A673 (cell line): Measurements from ENCODE around the gene THBS1. TPM values are rescaled to one million over a fixed set of nuclear protein-coding genes. Genes with fewer than 3 reads are reported as not detected.

ENCODE experiments used
- BruUV-seq: library from RNA; stranded (reverse); fragments of 400-500 nt; replicated peaks from 2 replicates; lab custom pipeline; 2021; lab: Mats Ljungman, UMichigan
- CTCF ChIA-PET: fragments of 300-600 bp; sonication (Branson Sonifier 250); formaldehyde crosslinking; loops from one replicate; lab custom pipeline; 2022; ENCODE audit warnings: antibody characterized with exemption; lab: Charles Lee
- POLR2A ChIA-PET: fragments of 300-600 bp; sonication (Branson Sonifier 250); formaldehyde crosslinking; loops from one replicate; lab custom pipeline; 2022; ENCODE audit warnings: antibody characterized with exemption; ENCODE audit not compliant: low non-redundant PET; lab: Charles Lee
- DNase-seq: peaks from one replicate; pipeline ENCODE4 v3.0.0-alpha.2; 2015; ENCODE audit warnings: low spot score
- H3K27ac ChIP-seq: fragments of 200-600 bp; sonication (generic); 2 replicates; pipeline ENCODE4 v1.5.1; 2016; ENCODE audit warnings: mixed run types, low read depth, mild to moderate bottlenecking, mixed read lengths, antibody characterized with exemption, low read length; ENCODE audit not compliant: poor library complexity, severe bottlenecking
- H3K27me3 ChIP-seq: fragments of 200-600 bp; sonication (generic); replicated peaks from 2 replicates; pipeline ENCODE4 v1.6.1; 2017; ENCODE audit warnings: mixed run types, low read depth, mild to moderate bottlenecking, mixed read lengths, antibody characterized with exemption, low read length; ENCODE audit not compliant: insufficient read depth, poor library complexity
- H3K36me3 ChIP-seq: fragments of 200-600 bp; sonication (generic); 2 replicates; pipeline ENCODE4 v1.6.1; 2016; ENCODE audit warnings: mixed run types, mild to moderate bottlenecking, mixed read lengths, antibody characterized with exemption, low read length; ENCODE audit not compliant: insufficient read depth, poor library complexity, severe bottlenecking
- H3K4me1 ChIP-seq: fragments of 200-600 bp; sonication (generic); 2 replicates; pipeline ENCODE4 v1.6.1; 2017; ENCODE audit warnings: mixed run types, mild to moderate bottlenecking, mixed read lengths, antibody characterized with exemption, low read length; ENCODE audit not compliant: insufficient read depth, poor library complexity, severe bottlenecking
- H3K4me3 ChIP-seq: fragments of 200-600 bp; sonication (generic); 2 replicates; pipeline ENCODE4 v1.5.1; 2016; ENCODE audit warnings: low read depth, mixed run types, mild to moderate bottlenecking, mixed read lengths, low read length; ENCODE audit not compliant: poor library complexity, severe bottlenecking
- H3K9me3 ChIP-seq: fragments of 200-600 bp; sonication (generic); 2 replicates; pipeline ENCODE4 v1.6.1; 2016; ENCODE audit warnings: mixed run types, low read depth, mild to moderate bottlenecking, mixed read lengths, antibody characterized with exemption, low read length; ENCODE audit not compliant: poor library complexity, severe bottlenecking
- EZH2 ChIP-seq: fragments of 200-600 bp; sonication (generic); IDR thresholded peaks from 2 replicates; pipeline ENCODE4 v1.6.1; 2017; ENCODE audit warnings: borderline replicate concordance, low read depth, mild to moderate bottlenecking, mixed read lengths, antibody characterized with exemption, low read length; ENCODE audit not compliant: poor library complexity, severe bottlenecking
- intact Hi-C: fragments of 100-400 bp; cut with micrococcal nuclease; formaldehyde crosslinking; loops from one replicate; pipeline ENCODE4 v1.10.0; 2022; ENCODE audit not compliant: unreplicated experiment
- total RNA-seq: library from RNA; stranded (reverse); gene quantifications from 2 replicates; pipeline ENCODE4 v1.2.3, GENCODE V29; 2021
- TF ChIP-seq, protein P1 (sequence below): fragments of 300-800, 200-600 bp; sonication (generic); conservative IDR thresholded peaks from 2 replicates; pipeline ENCODE4 v1.5.1; 2017; ENCODE audit warnings: low read depth, mild to moderate bottlenecking, antibody characterized with exemption, low read length, moderate library complexity, mixed read lengths

THBS1 gene
- total RNA-seq, 1 experiment from 2014 or later: 0.80 TPM

DNA sequence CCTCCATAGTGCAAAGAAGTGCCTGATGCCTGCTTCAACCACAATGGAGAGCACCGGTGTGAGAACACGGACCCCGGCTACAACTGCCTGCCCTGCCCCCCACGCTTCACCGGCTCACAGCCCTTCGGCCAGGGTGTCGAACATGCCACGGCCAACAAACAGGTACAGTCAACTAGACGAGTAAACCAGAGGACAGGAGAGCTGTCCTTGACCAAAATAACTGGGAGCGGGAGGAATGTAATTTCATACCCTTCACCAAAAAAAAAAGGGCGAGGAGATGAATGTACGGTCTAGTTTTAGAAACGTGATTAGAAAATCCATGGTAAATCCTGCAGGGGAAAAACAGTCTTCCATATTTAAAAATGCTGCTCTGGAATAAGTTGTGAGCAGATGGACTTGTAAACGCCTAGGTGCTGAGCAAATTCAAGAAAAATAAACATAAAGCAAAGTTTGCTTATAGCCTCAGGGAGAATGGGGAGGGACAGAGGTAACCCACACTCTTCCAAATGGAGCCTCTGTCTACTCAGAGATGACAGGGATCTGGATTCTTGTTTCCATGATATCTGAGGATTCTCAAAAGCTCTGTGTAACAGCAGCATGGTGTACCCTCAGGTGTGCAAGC, 8.4 kb downstream of the THBS1 start:
- Histone ChIP-seq H3K9me3 (no peaks in the 10 kb centered on the region), H3K27ac (no peak overlapping the region), H3K4me1 (no peaks in the 10 kb centered on the region), H3K4me3 (no peak overlapping the region), H3K36me3 (no peaks in the 10 kb centered on the region), H3K27me3 (peaks cover 6% of the 10 kb centered on the region)
- intact Hi-C loops: no loop called here
- no TSS peak for BruUV-seq
- ChIA-PET CTCF (no interaction called here), POLR2A (no interaction called here)
- TF ChIP-seq, protein P1, sequence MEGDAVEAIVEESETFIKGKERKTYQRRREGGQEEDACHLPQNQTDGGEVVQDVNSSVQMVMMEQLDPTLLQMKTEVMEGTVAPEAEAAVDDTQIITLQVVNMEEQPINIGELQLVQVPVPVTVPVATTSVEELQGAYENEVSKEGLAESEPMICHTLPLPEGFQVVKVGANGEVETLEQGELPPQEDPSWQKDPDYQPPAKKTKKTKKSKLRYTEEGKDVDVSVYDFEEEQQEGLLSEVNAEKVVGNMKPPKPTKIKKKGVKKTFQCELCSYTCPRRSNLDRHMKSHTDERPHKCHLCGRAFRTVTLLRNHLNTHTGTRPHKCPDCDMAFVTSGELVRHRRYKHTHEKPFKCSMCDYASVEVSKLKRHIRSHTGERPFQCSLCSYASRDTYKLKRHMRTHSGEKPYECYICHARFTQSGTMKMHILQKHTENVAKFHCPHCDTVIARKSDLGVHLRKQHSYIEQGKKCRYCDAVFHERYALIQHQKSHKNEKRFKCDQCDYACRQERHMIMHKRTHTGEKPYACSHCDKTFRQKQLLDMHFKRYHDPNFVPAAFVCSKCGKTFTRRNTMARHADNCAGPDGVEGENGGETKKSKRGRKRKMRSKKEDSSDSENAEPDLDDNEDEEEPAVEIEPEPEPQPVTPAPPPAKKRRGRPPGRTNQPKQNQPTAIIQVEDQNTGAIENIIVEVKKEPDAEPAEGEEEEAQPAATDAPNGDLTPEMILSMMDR: no peak
- TF ChIP-seq EZH2: no peak
- DNase-seq: no peak

DNA sequence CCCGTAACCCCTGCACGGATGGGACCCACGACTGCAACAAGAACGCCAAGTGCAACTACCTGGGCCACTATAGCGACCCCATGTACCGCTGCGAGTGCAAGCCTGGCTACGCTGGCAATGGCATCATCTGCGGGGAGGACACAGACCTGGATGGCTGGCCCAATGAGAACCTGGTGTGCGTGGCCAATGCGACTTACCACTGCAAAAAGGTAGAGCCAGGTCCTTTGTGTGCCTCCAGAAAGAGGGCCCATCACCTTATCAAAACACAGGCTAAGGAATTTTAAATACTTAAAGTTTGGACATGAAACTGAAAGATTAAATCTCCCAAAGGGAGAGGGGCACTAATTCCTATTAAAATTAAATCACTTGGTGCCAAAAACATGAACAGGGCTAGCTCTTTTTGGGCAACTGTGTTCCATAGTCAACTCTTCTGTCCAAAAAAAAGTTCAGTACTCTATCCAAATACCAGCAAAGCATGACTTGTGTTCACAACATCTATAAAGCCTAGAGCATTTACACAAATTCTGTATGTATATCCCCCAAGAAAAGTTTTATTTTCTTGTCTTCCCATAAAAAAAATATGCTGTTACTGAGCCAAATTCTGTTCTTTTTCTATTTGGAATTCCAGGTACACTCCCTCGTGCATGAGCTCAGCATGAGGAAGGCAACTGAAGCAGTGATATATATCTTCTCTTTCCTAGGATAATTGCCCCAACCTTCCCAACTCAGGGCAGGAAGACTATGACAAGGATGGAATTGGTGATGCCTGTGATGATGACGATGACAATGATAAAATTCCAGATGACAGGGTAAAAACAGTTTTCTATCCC, 9.2 kb downstream of the THBS1 start:
- Histone ChIP-seq H3K27me3 (peaks cover 6% of the 10 kb centered on the region), H3K36me3 (no peaks in the 10 kb centered on the region), H3K9me3 (no peaks in the 10 kb centered on the region), H3K4me1 (no peaks in the 10 kb centered on the region), H3K4me3 (no peak overlapping the region), H3K27ac (no peak overlapping the region)
- POLR2A ChIA-PET: no interaction called here
- no TSS peak for BruUV-seq
- CTCF ChIA-PET: no interaction called here
- intact Hi-C loops: no loop called here
- TF ChIP-seq, protein P1: no peak
- no peak for TF ChIP-seq EZH2
- no peak for DNase-seq

DNA sequence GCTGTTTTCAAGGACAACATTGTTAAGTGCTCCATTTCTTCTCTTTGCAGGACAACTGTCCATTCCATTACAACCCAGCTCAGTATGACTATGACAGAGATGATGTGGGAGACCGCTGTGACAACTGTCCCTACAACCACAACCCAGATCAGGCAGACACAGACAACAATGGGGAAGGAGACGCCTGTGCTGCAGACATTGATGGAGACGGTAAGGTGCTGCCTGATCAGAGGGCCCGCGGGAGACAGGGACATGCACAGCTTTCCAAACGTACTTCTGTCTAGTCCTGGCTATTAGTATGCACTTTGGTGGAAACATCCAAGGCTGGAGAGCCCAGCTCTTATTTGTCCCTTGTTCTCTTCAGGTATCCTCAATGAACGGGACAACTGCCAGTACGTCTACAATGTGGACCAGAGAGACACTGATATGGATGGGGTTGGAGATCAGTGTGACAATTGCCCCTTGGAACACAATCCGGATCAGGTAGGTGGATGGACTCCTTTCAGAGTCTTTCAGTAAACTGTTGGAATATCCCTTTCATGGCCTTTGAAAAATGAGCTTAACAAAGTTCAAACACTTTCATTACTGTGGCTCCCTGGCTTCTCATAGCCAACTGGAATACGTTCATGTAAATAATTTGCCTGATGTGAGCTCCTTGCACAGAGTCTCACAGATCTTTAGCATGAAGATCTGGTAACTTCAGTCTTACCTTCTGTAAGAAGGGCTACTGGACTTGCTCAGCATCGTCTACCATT, 10.4 kb downstream of the THBS1 start:
- no TSS peak for BruUV-seq
- CTCF ChIA-PET: no interaction called here
- peaks cover 6% of the 10 kb centered on the region for H3K27me3 ChIP-seq
- H3K9me3 ChIP-seq: no peaks in the 10 kb centered on the region
- intact Hi-C loops: no loop called here
- H3K4me3 ChIP-seq: no peak overlapping the region
- DNase-seq: no peak
- no peak overlapping the region for H3K27ac ChIP-seq
- no peaks in the 10 kb centered on the region for H3K36me3 ChIP-seq
- H3K4me1 ChIP-seq: no peaks in the 10 kb centered on the region
- no peak for TF ChIP-seq EZH2
- TF ChIP-seq, protein P1: no peak
- POLR2A ChIA-PET: no interaction called here
